HFF-Myc (cell line): ENCODE measurements around the gene KLHL28.

Experiments
- DNase-seq: peaks from one replicate; pipeline ENCODE4 v3.0.0-alpha.2; 2011; ENCODE audit warnings: low read depth; ENCODE audit errors: extremely low read depth
- H3K4me3 ChIP-seq: replicated peaks from 2 replicates; pipeline ENCODE4 v1.5.1; 2011; ENCODE audit warnings: low read depth, mild to moderate bottlenecking, control low read depth, low read length
- CTCF ChIP-seq: IDR thresholded peaks from 2 replicates; pipeline ENCODE4 v1.5.1; 2012; ENCODE audit warnings: mild to moderate bottlenecking, low read depth, low read length, control low read depth; ENCODE audit errors: missing control alignments

KLHL28 gene

GRCh38 chr14:44971459-44971858 lies 9.7 kb upstream of the KLHL28 start:
- TF ChIP-seq CTCF: no peak
- DNase-seq: no peak
- no peak overlapping the region for H3K4me3 ChIP-seq

- TF ChIP-seq CTCF: no peak
- no peak overlapping the region for H3K4me3 ChIP-seq
- DNase-seq: no peak
Observed at GRCh38 chr14:44970907-44971306, 9.2 kb upstream of the KLHL28 start.

- no peak overlapping the region for H3K4me3 ChIP-seq
- no peak for TF ChIP-seq CTCF
- DNase-seq: no peak
Observed at GRCh38 chr14:44968714-44969113, 7.0 kb upstream of the KLHL28 start.

- peak overlapping the region; percentile 34 for H3K4me3 ChIP-seq
- TF ChIP-seq CTCF: no peak
- DNase-seq: no peak
Observed at GRCh38 chr14:44966601-44967336, 5.0 kb upstream of the KLHL28 start.

- DNase-seq: no peak
- H3K4me3 ChIP-seq: peak overlapping the region; percentile 80
- no peak for TF ChIP-seq CTCF
Observed at GRCh38 chr14:44963775-44964380, 2.1 kb upstream of the KLHL28 start.

GRCh38 chr14:44963044-44963528 lies 1.3 kb upstream of the KLHL28 start:
- DNase-seq: no peak
- TF ChIP-seq CTCF: no peak
- peak overlapping the region; percentile 80 for H3K4me3 ChIP-seq
